Fibroblast of peridontal ligament (primary cell): Measurements from ENCODE around the gene GNG4.
"Not testable (repeated sequence)": the region's sequence is repeated elsewhere in the genome, so short reads cannot be mapped to it uniquely, and the experiment has no call there.

Source experiments
- DNase-seq: peaks from one replicate; pipeline ENCODE4 v3.0.0-alpha.2; 2010; ENCODE audit errors: extremely low read depth

Gene GNG4

DNA sequence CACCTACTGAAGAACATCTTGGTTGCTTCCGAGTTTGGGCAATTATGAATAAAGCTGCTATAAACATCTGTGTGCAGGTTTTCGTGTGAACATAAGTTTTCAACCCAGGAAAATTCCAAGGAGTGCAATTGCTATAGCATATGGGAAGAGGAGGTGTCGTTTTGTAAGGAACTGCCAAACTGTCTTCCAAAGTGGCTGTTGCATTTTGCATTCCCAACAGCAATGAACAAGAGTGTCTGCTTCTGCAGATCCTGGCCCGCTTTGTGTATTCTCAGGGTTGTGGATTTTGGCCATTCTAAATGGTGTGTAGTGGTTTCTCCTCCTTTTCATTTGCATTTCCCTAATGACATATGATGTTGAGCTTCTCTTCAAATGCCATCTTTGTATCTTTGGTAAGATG, 23.8 kb downstream of the GNG4 start:
- no peak for DNase-seq

DNA sequence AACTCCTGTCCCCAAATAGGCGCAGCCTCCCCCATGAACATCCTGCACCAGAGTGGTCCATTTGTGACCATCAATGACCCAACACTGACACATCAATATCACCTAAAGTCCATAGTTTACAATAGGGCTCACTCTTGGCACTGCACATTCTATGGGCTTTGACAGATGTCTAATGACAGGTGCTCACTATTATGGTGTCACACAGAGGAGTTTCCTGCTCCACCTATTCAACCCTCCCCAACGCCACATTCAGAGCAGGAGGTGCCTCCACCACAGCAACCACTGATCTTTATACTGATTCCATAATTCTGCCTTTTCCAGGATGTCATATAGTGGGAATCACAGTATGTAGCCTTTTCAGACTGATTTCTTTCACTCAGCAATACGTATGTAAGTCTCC, 24.2 kb downstream of the GNG4 start:
- no peak for DNase-seq

DNA sequence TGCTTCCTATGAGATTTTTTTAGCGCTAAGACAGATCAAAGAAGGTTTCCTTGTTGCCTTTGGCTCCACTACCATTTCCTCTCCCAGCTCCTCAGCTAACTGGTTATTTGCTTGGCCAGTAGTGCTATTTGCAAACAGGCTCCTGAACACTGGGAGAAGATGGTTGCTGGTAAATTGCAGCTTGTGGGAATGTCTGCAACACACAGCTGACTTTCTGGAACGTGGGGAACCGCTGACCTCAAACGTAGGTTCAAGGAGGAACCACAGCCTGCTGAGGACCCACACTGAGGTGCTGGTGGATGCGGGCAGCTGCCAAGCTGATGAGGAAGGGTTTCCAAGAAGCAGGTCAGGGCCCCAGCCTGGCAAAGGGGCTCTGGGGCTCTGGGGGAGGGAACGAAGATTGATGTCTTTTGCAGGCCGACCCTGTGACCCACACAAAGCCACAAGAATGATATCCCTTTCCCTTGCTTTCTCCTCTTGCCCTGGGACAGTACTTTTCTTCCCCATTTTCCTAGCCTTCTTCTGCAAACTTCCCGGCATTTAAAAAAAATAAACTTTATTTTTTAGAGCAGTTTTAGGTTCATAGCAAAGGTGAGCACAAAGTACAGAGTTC, 24.8 kb downstream of the GNG4 start:
- peak; percentile 55 for DNase-seq

DNA sequence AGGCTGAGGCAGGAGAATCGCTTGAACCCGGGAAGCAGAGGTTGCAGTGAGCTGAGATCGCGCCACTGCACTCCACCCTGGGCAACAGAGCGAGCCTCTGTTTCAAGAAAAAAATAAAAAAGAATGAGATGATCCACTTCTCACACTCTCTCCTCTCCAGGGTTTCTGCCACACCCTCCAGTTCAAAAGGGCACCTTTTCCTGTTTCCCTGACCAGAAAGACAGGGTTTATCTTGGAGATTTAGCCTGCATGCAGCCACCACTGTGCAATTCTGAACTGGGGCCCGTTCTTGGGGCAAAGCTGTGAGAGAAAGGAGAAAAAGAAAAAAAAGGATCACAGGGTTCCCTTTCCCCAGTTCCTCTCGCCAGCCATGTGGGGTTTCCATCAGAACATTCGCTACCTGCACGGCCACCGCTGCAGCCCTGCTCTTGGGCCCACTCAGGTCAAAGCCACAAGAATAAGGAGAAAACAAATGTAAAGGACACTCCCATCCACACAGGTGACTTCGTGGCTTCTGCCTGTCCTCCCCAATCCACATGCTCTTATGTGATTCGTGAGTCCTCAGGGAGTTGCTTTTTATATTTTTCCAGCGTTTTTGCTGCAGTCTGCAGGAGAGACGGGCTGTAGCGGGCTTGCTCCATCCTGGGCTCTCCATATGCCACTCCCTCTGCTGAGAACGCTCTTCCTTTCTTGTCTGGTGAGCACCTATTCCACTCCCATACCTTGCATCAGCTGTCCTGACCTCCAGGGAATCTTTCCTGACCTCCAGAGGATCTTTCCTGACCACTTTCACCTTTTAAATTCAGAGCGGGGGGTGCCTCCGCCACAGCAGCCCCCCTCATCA, 26.4 kb downstream of the GNG4 start:
- no peak for DNase-seq

DNA sequence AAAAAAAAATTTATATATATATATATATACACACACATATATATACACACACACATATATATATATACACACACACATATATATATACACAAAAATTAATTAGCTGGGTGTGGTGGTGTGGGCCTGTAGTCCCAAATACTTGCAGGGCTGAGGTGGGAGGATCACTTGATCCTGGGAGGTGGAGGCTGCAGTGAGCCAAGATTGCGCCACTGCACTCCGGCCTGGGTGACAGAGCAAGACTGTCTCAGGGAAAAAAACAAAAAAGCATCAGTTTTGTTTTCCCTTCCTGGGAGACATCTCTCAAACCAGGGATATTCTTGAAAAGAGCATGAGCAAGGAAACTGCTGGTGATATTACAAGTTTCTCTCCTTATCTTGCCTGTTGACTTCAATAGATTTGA, 30.4 kb downstream of the GNG4 start:
- not testable (repeated sequence) for DNase-seq

DNA sequence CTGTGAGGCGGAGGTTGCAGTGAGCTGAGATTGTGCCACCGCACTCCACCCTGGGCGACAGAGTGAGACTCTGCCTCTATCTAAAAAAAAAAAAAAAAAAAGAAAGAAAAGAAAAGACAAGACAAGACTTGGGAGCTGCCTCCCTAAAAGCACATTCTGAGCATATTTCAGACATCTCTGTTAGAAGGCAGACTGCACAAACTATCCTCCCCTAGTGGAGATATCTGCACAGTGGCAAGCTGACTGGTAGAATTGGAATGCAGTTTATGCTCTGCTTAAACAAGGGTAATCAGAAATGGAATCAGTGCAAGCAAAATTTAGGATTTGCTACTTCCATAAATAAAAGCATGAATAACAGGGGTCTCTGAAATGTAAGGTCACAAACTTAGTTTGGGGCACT, 31.8 kb downstream of the GNG4 start:
- peak; percentile 68 for DNase-seq

DNA sequence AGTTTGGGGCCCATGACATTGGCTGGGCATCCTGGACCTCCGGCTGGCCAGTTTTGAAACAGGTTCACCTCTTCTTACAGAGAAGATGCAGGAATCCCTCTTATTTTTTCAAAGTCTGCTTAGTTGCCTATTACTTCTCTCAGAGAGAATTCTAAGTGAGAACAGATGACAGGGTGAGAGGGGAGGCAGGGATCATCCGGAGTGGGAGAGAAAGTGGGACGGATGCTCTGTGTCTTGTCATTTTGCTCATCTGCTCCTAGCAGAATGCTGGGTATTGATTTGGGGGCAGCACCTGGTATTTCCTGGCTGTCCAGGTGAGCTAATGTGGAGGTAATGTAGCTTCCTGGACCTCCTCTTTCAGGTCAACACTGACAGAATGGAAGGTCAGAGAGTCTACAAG, 32.4 kb downstream of the GNG4 start:
- DNase-seq = no peak

DNA sequence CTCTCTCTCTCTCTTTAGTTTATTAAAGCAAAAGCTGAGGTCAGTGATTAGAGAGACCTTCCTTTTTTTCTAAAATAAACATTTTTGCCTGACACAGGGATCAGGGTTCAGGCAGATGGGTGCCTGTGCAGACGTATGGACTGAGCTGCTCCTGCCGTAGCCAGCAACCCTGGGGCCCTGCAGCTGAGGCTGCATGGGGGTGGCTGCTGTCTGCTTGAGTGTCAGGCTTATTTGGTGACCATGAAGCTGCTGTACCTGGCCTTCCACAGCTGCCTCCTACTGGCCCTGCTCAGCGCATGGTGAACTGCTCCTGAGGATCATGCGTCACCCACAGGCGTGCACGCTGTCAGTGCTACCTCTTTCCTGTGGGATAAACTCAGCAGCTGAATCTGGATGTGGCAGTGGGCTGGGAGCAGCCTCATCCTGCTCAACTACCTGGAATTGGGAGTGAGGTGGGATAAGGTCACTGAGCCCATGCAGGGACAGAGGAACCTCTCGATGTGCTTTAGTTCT, 35.1 kb downstream of the GNG4 start:
- DNase-seq = no peak

DNA sequence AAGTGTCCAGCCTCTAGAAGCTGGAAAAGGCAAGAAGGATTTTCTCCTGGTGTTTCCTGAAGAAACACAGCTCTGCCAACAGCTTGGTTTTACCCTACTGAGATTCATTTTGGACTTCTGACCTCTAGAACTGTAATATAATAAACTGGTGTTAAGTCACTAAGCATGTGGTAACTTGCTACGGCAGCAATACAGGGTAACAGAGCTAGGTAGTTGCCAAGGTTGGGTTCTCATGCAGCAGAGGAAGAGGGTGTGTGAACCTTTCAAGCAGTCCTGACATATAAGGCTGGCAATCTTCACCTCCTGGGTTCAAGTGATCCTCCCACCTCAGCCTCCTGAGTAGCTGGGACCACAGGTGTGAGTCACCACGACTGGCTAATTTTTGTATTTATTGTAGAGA, 36.0 kb downstream of the GNG4 start:
- DNase-seq = no peak

DNA sequence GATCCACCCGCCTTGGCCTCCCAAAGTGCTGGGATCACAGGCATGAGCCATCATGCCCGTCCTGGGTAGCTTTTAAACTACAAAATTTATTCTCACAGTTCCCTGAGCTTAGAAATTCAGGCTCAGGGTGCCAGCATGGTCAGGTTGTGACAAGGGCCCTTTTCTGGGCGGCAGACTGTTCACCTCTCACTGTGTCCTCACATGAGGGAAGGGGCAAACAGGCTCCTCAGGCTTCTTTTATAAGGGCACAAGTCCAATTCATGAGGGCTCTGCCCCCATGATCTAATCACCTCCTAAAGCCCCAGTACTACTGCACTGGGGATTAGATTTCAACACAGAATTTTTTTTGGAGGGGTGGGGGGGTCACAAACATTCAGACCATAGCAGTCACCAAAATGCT, 36.8 kb downstream of the GNG4 start:
- no peak for DNase-seq

DNA sequence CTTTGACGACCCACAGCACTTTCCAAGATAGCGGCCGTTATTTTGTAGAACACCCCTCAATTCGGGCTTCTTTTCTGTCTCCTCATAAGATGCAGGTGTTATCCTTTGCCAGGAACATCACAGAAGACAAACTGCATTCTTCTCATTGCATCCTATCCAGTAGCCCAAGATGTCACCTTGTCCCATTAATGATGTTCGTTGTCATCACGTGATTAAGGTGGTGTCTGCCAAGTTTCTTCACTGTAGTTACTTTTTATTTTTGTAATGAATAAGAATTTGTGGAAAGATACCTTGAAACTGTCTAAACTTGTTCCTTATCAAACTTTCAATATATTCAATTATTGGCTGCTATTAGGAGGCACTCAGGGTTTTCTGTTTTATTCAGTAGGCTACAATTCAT, 39.4 kb downstream of the GNG4 start:
- DNase-seq = no peak

DNA sequence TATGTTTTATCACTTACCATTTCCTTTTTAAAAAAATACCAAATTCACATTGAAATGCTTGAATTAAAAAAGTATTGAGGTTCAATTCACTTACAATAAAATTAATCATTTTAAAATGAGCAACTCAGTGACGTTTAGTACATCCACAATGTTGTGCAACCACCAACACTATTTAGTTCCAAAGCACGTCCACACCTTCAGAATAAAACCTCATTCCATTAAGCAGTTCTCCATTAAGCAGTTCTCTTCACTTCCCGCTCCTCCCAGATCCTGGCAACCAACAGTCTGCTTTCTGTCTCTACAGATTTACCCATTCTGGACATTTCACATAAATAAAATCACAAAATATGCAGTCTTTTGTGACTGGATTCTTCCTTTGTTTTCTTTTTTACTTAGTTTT, 41.3 kb downstream of the GNG4 start:
- DNase-seq = no peak

DNA sequence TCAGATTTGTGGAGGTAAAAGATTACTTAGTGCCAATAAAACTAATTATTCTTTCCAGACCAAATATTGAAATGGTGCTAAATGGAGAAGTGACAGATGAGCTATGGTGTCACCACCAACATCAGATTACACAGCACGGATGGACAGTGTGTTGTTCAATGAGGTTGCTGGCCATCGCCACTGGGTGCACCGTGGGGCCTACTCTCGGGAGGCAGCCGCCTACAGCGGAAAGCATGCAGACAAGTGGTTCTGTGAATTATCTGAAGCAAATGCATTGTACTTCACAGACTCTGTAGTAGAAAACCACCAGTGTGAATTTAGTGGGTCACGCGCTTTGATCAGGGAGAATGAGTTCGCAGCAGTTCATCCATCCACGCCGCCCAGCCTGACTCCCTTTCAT, 42.3 kb downstream of the GNG4 start:
- no peak for DNase-seq

DNA sequence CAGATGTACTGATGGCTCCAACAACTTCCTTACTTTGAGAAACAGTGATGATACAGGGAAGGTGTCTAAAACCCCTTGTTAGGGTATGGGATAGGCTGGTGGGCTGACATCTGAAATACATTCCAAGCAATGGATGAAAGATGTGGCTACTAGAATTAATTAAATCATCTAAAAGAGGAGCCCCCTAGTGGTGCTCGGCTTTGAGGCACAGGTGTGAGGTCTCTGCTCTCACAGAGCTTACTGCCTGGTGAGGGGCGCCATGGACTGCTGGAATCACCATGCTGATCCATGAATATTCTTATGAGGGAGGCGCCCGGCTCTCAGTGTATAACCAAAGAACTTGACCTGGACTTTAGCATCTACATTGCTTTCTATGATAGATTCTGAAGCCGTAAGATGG, 48.5 kb downstream of the GNG4 start:
- DNase-seq = no peak

DNA sequence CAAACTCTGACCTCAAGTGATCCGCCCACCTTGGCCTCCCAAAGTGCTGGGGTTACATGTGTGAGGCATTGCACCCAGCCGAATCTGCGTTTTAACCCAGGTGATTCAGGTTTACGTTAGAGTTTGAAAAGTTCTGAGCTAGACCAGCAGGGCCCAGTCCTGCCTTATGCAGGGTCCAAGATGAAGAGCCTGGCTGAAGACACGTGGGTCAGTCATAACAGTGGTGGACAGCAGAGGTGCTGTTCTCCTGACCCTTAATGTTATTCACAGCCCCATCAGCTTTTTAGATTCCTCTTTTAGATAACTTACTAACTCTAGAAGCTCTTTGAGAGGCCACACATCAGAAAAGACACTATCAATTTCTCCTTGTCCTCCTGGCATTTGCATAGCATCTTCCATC, 50.0 kb downstream of the GNG4 start:
- no peak for DNase-seq

DNA sequence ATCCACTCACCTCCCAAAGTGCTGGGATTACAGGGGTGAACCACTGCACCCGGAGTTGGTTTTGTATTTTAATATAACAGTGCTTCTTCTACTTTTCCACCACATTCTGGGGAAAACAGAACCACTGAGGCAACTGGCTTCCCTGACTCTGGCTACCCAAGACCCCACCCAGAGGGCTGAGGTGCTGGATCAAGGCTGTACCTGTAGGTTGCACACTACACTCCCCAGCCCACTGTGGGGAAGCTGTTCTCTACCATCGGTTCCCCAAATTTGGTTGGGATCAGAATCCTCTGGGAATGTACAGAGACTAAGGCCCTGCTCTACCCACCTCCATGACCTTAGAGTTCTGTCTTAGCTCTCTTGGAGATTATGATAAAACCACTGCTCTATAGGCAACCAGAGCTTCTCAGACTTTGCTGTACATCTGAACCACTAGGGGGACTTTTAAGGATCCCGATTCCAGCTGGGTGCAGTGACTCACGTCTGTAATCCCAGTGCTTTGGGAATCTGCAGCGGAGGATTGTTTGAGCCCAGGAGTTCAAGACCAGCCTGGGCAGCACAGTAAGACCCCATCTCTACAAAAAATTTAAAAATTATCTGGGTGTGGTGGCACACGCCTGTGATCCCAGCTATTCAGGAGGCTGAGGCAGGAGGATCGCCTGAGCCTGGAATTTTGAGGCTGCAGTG, 51.6 kb downstream of the GNG4 start:
- DNase-seq = peak; percentile 44

DNA sequence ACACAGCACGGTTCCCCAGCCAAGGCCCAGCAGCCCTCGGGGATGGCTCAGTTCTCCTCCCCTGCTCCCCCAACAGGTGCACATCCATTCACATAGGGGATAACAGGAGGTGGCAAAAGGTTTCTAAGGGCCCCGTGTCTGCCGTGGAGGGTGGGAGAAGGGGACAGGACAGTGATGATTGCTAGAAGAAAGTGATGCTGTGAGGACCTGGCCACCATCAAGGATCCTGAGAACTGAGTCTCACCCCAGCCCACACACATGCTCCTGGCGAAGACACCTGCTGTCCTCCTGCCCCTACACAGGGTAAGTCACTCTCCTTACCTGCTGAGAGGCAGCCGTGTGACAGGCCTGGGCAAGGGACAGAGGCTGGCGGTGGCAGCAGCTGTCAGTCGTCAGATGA, 54.5 kb downstream of the GNG4 start:
- DNase-seq = no peak

DNA sequence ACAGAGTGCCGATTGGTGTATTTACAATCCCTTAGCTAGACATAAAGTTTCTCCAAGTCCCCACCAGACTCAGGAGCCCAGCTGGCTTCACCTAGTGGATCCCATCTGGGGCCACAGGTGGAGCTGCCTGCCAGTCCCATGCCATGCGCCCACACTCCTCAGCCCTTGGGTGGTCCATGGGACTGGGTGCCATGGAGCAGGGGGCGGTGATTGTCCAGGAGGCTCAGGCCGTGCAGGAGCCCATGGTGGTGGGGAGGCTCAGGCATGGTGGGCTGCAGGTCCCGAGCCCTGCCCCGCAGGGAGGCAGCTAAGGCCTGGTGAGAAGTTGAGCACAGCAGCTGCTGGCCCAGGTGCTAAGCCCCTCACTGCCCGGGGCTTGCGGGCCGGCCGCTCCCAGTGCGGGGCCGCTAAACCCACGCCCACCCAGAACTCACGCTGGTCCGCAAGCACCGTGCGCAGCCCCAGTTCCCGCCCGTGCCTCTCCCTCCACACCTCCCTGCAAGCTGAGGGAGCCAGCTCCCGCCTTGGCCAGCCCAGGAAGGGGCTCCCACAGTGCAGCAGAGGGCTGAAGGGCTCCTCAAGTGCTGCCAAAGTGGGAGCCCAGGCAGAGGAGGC, 55.2 kb downstream of the GNG4 start:
- not testable (repeated sequence) for DNase-seq

DNA sequence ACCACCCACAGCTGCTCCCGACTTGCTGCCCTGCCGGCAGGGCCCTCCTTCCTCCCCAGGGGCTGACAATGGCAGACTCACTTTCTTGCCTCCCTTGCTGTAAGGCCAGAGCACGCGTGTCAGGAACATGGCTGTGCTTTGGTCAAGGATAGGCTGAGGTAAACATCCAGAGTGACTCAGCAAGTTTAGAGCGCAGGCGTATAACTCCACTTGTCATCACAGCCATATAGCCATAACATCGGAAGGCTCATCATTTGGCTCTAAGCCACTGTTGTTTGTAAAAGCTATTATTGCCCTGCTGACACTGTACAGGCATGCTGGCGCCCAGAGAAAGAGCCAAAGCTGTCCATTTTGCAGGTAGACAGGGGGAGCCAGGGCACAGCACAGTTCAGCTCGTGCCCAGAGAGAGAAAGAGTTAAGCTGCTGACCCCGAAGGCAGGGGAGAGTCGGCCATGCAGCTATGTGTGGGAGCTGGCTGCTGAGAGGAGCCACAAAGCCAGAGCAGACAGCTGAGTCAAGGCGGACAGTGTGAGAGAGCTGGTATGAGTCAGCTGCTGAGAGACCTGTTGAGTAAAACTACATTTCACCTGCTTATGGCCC, 60.6 kb downstream of the GNG4 start:
- DNase-seq = no peak

DNA sequence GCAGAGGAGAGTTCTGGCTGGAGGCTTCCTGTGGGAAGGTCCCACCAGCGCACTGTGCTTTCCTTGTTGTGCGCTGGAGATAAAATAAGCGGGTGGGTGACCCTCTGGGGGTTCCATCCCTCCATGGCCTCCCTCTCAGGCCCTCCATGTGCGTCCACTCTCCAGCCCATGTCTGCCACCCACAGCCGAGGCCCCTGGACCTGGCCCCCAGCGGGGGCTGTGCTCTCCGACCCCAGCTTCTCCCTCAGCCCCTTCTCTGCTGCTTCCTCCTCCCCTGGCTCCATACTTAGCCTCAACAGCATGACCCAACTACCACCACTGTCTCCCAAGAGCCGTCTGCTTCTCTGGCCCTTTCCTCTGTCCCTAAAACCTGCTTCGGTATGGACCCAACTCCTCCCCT, 61.4 kb downstream of the GNG4 start:
- no peak for DNase-seq

DNA sequence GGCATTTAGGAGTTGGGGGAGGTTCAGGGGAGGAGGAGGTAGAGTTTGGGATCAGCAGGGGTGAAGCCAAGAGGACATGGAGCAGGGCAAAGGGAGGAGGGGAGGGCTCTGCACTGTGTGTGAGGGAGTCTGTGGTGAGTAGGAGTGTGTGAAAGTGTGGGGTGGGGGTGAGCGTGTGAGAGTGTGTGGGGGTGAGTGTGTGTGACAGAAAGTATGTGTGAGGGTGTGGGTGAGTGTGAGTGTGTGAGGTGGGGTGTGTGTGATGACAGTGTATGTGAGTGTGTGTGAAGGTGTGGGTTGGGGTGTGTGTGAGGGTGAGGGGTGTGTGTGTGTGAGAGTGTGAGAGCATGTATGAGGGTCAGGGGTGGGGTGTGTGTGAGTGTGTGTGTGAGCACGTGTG, 62.6 kb downstream of the GNG4 start:
- no peak for DNase-seq

DNA sequence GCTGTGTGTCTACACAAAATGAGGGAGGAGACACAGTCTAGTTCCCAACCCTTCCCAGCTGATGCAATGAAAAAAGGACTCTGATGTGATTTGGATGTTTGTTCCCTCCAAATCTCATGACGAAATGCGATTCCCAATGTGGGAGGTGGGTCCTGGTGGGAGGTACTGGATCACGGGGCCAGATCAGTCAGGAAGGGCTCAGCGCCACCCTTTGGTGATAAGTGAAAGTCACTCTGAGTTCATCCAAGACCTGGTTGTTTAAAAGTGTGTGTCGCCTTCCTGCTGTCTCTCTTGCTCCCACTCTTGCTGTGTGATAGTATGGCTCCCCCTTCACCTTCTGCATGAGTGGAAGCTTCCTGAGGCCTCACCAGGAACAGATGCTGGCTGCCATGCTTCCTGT, 63.2 kb downstream of the GNG4 start:
- DNase-seq = no peak
